GM10266 (cell line): Measurements from ENCODE around the gene SURF2.

ENCODE experiments used
- DNase-seq: peaks from one replicate; pipeline ENCODE4 v3.0.0; 2012; ENCODE audit errors: extremely low spot score
- CTCF ChIP-seq: IDR thresholded peaks from 2 replicates; pipeline ENCODE4 v1.5.1; 2012; ENCODE audit warnings: mild to moderate bottlenecking, low read depth; ENCODE audit not compliant: control insufficient read depth, insufficient read depth; ENCODE audit errors: missing control alignments

Gene SURF2

GRCh38 chr9:133403766-133404453, 47.6 kb downstream of the SURF2 start:
- peak; percentile 53 for TF ChIP-seq CTCF
- no peak for DNase-seq

- TF ChIP-seq CTCF = no peak
- no peak for DNase-seq
These were observed 48.2 kb downstream of the SURF2 start for GRCh38 chr9:133404454-133405002.

GRCh38 chr9:133405508-133406438, 49.4 kb downstream of the SURF2 start:
- no peak for TF ChIP-seq CTCF
- DNase-seq = no peak

GRCh38 chr9:133406480-133407307, 50.3 kb downstream of the SURF2 start:
- TF ChIP-seq CTCF = peak; percentile 93
- peak; percentile 84 for DNase-seq

- no peak for TF ChIP-seq CTCF
- DNase-seq = no peak
These were observed 51.7 kb downstream of the SURF2 start for GRCh38 chr9:133408042-133408441.
